ENCODE data around the gene DEGS2.

DNA sequence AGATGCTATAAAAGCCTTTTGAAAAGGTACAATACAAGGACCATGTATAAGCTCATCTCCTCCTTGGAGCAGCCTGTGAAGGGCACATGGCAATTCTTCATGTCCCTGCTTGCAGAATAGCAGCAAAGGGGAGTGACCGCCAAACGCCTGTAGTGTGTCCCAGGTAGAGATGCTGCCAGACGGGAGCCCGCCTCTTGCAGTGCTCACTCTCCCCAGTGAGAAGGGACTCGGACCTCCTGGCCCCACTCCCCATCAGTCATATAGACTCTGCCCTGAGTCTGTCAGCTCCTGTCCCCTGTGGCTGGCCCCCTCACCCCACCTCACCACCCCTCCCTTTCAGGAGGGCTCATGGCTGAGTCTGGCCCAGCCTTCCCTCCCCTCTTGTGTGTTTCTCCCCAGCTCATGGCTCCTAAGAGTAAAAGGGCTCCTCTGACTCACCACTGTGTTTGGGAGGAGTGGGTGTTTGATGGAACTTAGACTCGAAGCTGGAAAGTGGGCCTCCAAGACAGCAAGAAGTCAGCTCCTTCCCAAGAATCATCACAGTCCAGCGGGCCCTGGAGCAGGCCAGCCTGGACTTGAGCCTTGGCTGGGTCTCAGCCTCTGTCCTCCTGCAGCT is 40.9 kb downstream of the DEGS2 start:
- TF ChIP-seq, protein P1, sequence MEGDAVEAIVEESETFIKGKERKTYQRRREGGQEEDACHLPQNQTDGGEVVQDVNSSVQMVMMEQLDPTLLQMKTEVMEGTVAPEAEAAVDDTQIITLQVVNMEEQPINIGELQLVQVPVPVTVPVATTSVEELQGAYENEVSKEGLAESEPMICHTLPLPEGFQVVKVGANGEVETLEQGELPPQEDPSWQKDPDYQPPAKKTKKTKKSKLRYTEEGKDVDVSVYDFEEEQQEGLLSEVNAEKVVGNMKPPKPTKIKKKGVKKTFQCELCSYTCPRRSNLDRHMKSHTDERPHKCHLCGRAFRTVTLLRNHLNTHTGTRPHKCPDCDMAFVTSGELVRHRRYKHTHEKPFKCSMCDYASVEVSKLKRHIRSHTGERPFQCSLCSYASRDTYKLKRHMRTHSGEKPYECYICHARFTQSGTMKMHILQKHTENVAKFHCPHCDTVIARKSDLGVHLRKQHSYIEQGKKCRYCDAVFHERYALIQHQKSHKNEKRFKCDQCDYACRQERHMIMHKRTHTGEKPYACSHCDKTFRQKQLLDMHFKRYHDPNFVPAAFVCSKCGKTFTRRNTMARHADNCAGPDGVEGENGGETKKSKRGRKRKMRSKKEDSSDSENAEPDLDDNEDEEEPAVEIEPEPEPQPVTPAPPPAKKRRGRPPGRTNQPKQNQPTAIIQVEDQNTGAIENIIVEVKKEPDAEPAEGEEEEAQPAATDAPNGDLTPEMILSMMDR (conservative IDR thresholded peaks at IDR 0.05; ENCODE audit: low read depth, low read length), result no peak
- no peak for TF ChIP-seq EZH2 (IDR thresholded peaks at IDR 0.05; ENCODE audit: low read length, unreplicated experiment)
- no peak for TF ChIP-seq EZH2phosphoT487 (IDR thresholded peaks at IDR 0.05; ENCODE audit: borderline replicate concordance, low read length)

All from PC-3 (cell line).